Measurements from ENCODE around the gene PELI1. TPM values are rescaled to one million over a fixed set of nuclear protein-coding genes. Genes with fewer than 3 reads are reported as not detected.

Gene PELI1
- total RNA-seq, 2 experiments from 2014 or later = 257 to 274 TPM

- Mint-ChIP-seq H3K27me3 (no peaks in the 10 kb centered on the region), H3K4me3 (no peak overlapping the region), H3K36me3 (ENCODE audit: low read depth) (peaks cover 19% of the 10 kb centered on the region), H3K9me3 (no peaks in the 10 kb centered on the region), H3K4me1 (ENCODE audit: low read depth) (peaks cover 81% of the 10 kb centered on the region), H3K27ac (no peak overlapping the region)
- ChIA-PET POLR2A (interaction anchor here (1.1 to 1.4 kb wide), 2 partner anchors 12 kb away, joined by 3 to 4 read pairs; no protein-coding TSS in a partner anchor), CTCF (no interaction called here)
- no peaks in the 10 kb centered on the region for H3K9me3 ChIP-seq (ENCODE audit: control insufficient read depth in 1 of 2, insufficient read depth in 1 of 2, low read length in 2 of 2)
- H3K36me3 ChIP-seq (ENCODE audit: insufficient read depth, low read length) = no peaks in the 10 kb centered on the region
- intact Hi-C loops (cut with DNase I, micrococcal nuclease) = no loop called here
- ATAC-seq (ENCODE audit: poor library complexity) (no peak), DNase-seq (no peak)
- H3K4me3 ChIP-seq (ENCODE audit: low read length) = no peak overlapping the region
- no peaks in the 10 kb centered on the region for H3K27me3 ChIP-seq (ENCODE audit: control insufficient read depth in 1 of 2, insufficient read depth in 2 of 2, low read length in 2 of 2)
- H3K4me1 ChIP-seq (ENCODE audit: insufficient read depth, low read length) = peaks cover 3% of the 10 kb centered on the region
- H3K27ac ChIP-seq (ENCODE audit: low read depth in 1 of 2, low read length in 2 of 2) = no peak overlapping the region
- TF ChIP-seq CTCF (IDR thresholded peaks at IDR 0.05) = no peak
Measured at GRCh38 chr2:64123740-64124139, 20.5 kb downstream of the PELI1 start.

- Mint-ChIP-seq H3K27me3 (no peaks in the 10 kb centered on the region), H3K9me3 (no peaks in the 10 kb centered on the region), H3K4me3 (no peak overlapping the region), H3K36me3 (ENCODE audit: low read depth) (peaks cover 19% of the 10 kb centered on the region), H3K27ac (no peak overlapping the region), H3K4me1 (ENCODE audit: low read depth) (peaks cover 77% of the 10 kb centered on the region)
- Histone ChIP-seq H3K27ac (ENCODE audit: low read depth in 1 of 2, low read length in 2 of 2) (no peak overlapping the region), H3K4me3 (ENCODE audit: low read length) (no peak overlapping the region), H3K36me3 (ENCODE audit: insufficient read depth, low read length) (no peaks in the 10 kb centered on the region), H3K9me3 (ENCODE audit: control insufficient read depth in 1 of 2, insufficient read depth in 1 of 2, low read length in 2 of 2) (no peaks in the 10 kb centered on the region), H3K27me3 (ENCODE audit: control insufficient read depth in 1 of 2, insufficient read depth in 2 of 2, low read length in 2 of 2) (no peaks in the 10 kb centered on the region), H3K4me1 (ENCODE audit: insufficient read depth, low read length) (peaks cover 3% of the 10 kb centered on the region)
- ChIA-PET CTCF (interaction anchor here (0.7 to 1.2 kb wide), 2 partner anchors 14 to 18 kb away, joined by 3 to 4 read pairs; no protein-coding TSS in a partner anchor), POLR2A (no interaction called here)
- no peak for DNase-seq
- ATAC-seq (ENCODE audit: poor library complexity) = no peak
- TF ChIP-seq CTCF (IDR thresholded peaks at IDR 0.05) = no peak
- intact Hi-C loops (cut with DNase I, micrococcal nuclease) = no loop called here
Measured at GRCh38 chr2:64122358-64122757, 21.9 kb downstream of the PELI1 start.

GRCh38 chr2:64120928-64121327 lies 23.3 kb downstream of the PELI1 start:
- Histone ChIP-seq H3K36me3 (ENCODE audit: insufficient read depth, low read length) (no peaks in the 10 kb centered on the region), H3K27me3 (ENCODE audit: control insufficient read depth in 1 of 2, insufficient read depth in 2 of 2, low read length in 2 of 2) (no peaks in the 10 kb centered on the region), H3K27ac (ENCODE audit: low read depth in 1 of 2, low read length in 2 of 2) (no peak overlapping the region), H3K4me3 (ENCODE audit: low read length) (no peak overlapping the region), H3K9me3 (ENCODE audit: control insufficient read depth in 1 of 2, insufficient read depth in 1 of 2, low read length in 2 of 2) (no peaks in the 10 kb centered on the region), H3K4me1 (ENCODE audit: insufficient read depth, low read length) (peaks cover 3% of the 10 kb centered on the region)
- peaks cover 19% of the 10 kb centered on the region for H3K36me3 Mint-ChIP-seq (ENCODE audit: low read depth)
- no peak for ATAC-seq (ENCODE audit: poor library complexity)
- H3K4me1 Mint-ChIP-seq (ENCODE audit: low read depth) = peaks cover 78% of the 10 kb centered on the region
- ChIA-PET CTCF (interaction anchor here (1.2 to 1.8 kb wide), 3 partner anchors 9 to 16 kb away, joined by 3 to 4 read pairs (median 3); no protein-coding TSS in a partner anchor), POLR2A (no interaction called here)
- no peak for DNase-seq
- H3K9me3 Mint-ChIP-seq = no peaks in the 10 kb centered on the region
- TF ChIP-seq CTCF (IDR thresholded peaks at IDR 0.05) = no peak
- H3K4me3 Mint-ChIP-seq = no peak overlapping the region
- H3K27me3 Mint-ChIP-seq = no peaks in the 10 kb centered on the region
- no peak overlapping the region for H3K27ac Mint-ChIP-seq
- intact Hi-C loops (cut with DNase I, micrococcal nuclease) = no loop called here
